RWPE2 (cell line): ENCODE measurements around the gene IDUA.
A peak's percentile ranks its signal among the peaks of the same experiment; 100 is the strongest.

ENCODE experiments used
- ATAC-seq: fragments of 200-7000 bp; cut with Tn5 transposase; 3 replicates; pipeline ENCODE4 v1.9.1; 2021; ENCODE audit warnings: low read depth
- DNase-seq: peaks from one replicate; pipeline ENCODE4 v3.0.0-alpha.2; 2020; ENCODE audit warnings: low spot score
- H3K27ac ChIP-seq: fragments of 450-650 bp; 2 replicates; pipeline ENCODE4 v1.5.1; 2017; ENCODE audit warnings: mild to moderate bottlenecking; ENCODE audit not compliant: poor library complexity, severe bottlenecking
- H3K27me3 ChIP-seq: fragments of 250-450 bp; sonication (Bioruptor Pico); 2 replicates; pipeline ENCODE4 v1.5.1; 2021; ENCODE audit warnings: mild to moderate bottlenecking, moderate library complexity; ENCODE audit not compliant: insufficient read depth, poor library complexity, severe bottlenecking
- H3K36me3 ChIP-seq: fragments of 250-450 bp; sonication (Bioruptor Pico); 2 replicates; pipeline ENCODE4 v1.5.1; 2020; ENCODE audit warnings: low read depth, mild to moderate bottlenecking, moderate library complexity
- H3K4me1 ChIP-seq: fragments of 250-450 bp; sonication (Bioruptor Pico); 2 replicates; pipeline ENCODE4 v1.5.1; 2021; ENCODE audit warnings: mild to moderate bottlenecking, moderate library complexity; ENCODE audit not compliant: insufficient read depth, poor library complexity, severe bottlenecking
- H3K4me3 ChIP-seq: fragments of 250-450 bp; sonication (Bioruptor Pico); 2 replicates; pipeline ENCODE4 v1.5.1; 2021; ENCODE audit warnings: mild to moderate bottlenecking, moderate library complexity; ENCODE audit not compliant: severe bottlenecking
- H3K9me3 ChIP-seq: fragments of 250-450 bp; sonication (Bioruptor Pico); 2 replicates; pipeline ENCODE4 v1.5.1; 2021; ENCODE audit warnings: mild to moderate bottlenecking, moderate library complexity; ENCODE audit not compliant: severe bottlenecking
- CTCF ChIP-seq: fragments of 450-650 bp; IDR thresholded peaks from one replicate; pipeline ENCODE4 v1.5.1; 2017; ENCODE audit warnings: mild to moderate bottlenecking, moderate library complexity; ENCODE audit not compliant: poor library complexity, severe bottlenecking

The IDUA gene

GRCh38 chr4:959338-960139, 27.3 kb upstream of the IDUA start:
- ATAC-seq (no peak; the same call in 2 of the 3 replicates), DNase-seq (no peak)
- TF ChIP-seq CTCF = no peak
- H3K36me3 ChIP-seq = peaks cover 7% of the 10 kb centered on the region; the same call in 1 of the 2 replicates
- H3K4me1 ChIP-seq = no peaks in the 10 kb centered on the region
- no peak overlapping the region for H3K27ac ChIP-seq
- H3K27me3 ChIP-seq = no peaks in the 10 kb centered on the region
- no peaks in the 10 kb centered on the region for H3K9me3 ChIP-seq
- H3K4me3 ChIP-seq = no peak overlapping the region

DNA sequence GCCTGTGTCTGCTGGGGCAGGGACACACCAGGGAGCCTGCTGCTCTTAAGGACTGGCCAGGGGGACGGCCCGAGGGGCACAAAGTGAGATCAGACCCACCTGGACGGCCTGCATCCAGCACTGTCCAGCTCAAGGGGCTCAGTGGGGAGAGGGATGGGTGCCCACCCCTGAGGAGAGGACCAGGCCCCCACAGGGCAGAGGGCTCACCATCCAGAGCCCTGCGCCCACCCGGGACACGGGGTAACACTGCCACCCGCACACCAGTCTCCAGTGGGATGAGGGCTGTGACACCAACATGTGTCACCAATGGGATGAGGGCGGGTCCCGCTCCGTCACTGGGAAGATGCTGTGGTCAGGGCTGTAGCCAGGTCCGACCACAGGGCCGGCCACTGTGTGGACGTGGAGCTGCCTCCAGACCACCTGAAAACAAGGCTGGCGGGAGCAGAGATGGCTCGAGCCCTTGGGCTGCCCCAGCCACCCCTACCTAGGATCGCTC, 26.7 kb upstream of the IDUA start:
- Histone ChIP-seq H3K4me3 (no peak overlapping the region), H3K36me3 (peaks cover 7% of the 10 kb centered on the region; the same call in 1 of the 2 replicates), H3K9me3 (no peaks in the 10 kb centered on the region), H3K4me1 (no peaks in the 10 kb centered on the region), H3K27ac (no peak overlapping the region), H3K27me3 (no peaks in the 10 kb centered on the region)
- TF ChIP-seq CTCF = no peak
- DNase-seq (no peak), ATAC-seq (no peak; the same call in 2 of the 3 replicates)

DNA sequence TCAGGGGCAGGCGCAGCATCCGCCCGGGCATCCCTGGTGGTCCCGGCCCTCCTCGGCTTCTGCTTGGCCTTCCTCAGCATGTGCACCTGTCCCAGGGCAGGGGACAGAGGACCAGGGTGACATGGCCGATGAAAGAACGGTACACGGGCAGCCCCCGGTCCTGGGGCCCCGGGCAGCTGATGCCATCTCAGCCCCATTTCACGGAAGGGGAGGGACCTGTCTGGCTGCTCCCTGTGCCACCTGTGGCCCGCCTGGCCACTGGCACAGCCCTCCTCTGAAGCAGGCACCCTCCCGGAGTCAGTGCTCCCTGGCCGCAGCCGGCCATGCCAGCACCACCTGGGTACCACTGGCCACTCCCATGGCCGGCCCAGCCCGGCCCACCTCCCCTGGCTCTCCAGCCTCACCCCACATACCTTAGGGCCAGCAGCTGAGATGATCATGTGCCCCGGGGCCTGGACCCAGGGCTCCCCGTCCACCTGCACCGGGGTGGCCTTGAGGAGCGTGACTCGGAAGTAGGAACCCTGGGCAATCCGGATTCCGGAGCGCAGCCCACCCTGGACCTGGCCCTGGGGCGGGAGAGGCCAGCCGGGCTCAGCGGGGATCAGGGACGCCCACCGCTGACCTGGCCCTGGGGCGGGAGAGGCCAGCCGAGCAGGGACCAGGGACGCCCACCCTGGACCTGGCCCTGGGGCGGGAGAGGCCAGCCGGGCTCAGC, 26.1 kb upstream of the IDUA start:
- peaks cover 7% of the 10 kb centered on the region; the same call in 1 of the 2 replicates for H3K36me3 ChIP-seq
- ATAC-seq = no peak
- no peak overlapping the region for H3K27ac ChIP-seq

DNA sequence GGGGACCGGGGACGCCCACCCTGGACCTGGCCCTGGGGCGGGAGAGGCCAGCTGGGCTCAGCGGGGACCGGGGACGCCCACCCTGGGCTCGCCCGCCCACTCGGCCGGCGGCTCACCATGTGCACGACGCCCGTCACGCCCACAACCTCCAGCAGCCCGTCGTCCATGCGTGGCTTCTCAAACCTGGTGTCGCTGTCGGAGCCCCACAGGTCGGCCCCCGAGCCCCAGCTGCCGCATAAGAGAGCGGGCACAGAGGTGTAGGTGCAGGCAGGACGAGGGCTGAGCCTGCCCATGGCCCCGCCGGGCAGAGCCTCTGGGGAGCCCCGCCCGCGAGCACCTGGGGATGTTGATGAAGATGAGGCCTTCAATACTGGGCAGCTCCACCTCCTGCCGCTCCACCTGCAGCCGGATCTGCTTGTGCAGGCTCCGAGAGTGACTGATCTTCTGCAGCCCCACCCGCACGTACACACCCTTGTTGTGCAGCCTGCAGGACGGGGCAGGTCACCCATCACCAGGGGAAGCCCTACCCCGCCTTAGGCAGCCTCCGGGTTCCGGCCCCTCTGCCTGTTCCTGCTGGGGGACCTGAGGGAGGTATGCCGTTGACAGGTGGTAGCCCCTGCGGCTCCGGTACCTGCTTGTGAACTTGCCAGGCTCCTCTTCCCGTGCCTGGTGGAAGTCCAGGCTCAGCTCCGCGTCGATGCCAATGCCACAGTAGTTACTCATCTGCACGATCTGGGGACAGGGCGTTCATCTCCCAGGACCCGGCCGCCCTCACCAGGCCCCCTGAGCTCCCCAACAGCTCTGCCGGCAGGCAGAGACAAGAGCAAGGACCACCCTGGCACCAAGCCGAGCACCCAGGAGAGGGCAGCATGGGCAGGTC, 25.3 kb upstream of the IDUA start:
- H3K36me3 ChIP-seq = peaks cover 7% of the 10 kb centered on the region; the same call in 1 of the 2 replicates
- no peak overlapping the region for H3K27ac ChIP-seq
- peak; percentile 44 for ATAC-seq

More for the DNA sequence above, 26.1 kb upstream of the IDUA start:
- Histone ChIP-seq H3K27me3 (no peaks in the 10 kb centered on the region), H3K4me3 (no peak overlapping the region), H3K4me1 (no peaks in the 10 kb centered on the region), H3K9me3 (no peaks in the 10 kb centered on the region)
- no peak for DNase-seq
- TF ChIP-seq CTCF = no peak

More for the DNA sequence above, 25.3 kb upstream of the IDUA start:
- Histone ChIP-seq H3K4me3 (no peak overlapping the region), H3K27me3 (no peaks in the 10 kb centered on the region), H3K9me3 (no peaks in the 10 kb centered on the region), H3K4me1 (no peaks in the 10 kb centered on the region)
- peak; percentile 72 for DNase-seq
- TF ChIP-seq CTCF = no peak
